KG1 (cell line): ENCODE data around the gene RHCG.

Source experiments
- DNase-seq: peaks from one replicate; lab custom pipeline; 2025; lab: John Stamatoyannopoulos, UW

RHCG gene

GRCh38 chr15:89496155-89497098, at the start of gene RHCG:
RHCG (minus strand) TSS chr15:89496583; CDS start chr15:89496544, 39 bp downstream.
- no peak for DNase-seq

- DNase-seq, result no peak
These were observed 47.0 kb upstream of the RHCG start for GRCh38 chr15:89543389-89543788.

- DNase-seq, result no peak
These were observed 46.0 kb upstream of the RHCG start for GRCh38 chr15:89542369-89542768.

- DNase-seq, result no peak
These were observed 42.6 kb upstream of the RHCG start for GRCh38 chr15:89539027-89539426.

GRCh38 chr15:89533861-89534544, 37.6 kb upstream of the RHCG start:
- DNase-seq, result no peak

- DNase-seq, result no peak
These were observed 35.6 kb upstream of the RHCG start for GRCh38 chr15:89531796-89532537.

GRCh38 chr15:89530976-89531375, 34.6 kb upstream of the RHCG start:
- no peak for DNase-seq

GRCh38 chr15:89528757-89529352, 32.5 kb upstream of the RHCG start:
- no peak for DNase-seq

GRCh38 chr15:89526601-89527441, 30.4 kb upstream of the RHCG start:
- DNase-seq, result no peak

- no peak for DNase-seq
These were observed 29.8 kb upstream of the RHCG start for GRCh38 chr15:89526181-89526580.

- DNase-seq, result no peak
These were observed 27.8 kb upstream of the RHCG start for GRCh38 chr15:89524184-89524583.

- DNase-seq, result no peak
These were observed 26.7 kb upstream of the RHCG start for GRCh38 chr15:89523101-89523500.

GRCh38 chr15:89521605-89522004, 25.2 kb upstream of the RHCG start:
- DNase-seq, result no peak

- DNase-seq, result no peak
These were observed 19.1 kb upstream of the RHCG start for GRCh38 chr15:89515477-89515876.

- DNase-seq, result no peak
These were observed 18.4 kb upstream of the RHCG start for GRCh38 chr15:89514596-89515406.

GRCh38 chr15:89514186-89514585, 17.8 kb upstream of the RHCG start:
- DNase-seq, result no peak

GRCh38 chr15:89513284-89513683, 16.9 kb upstream of the RHCG start:
- no peak for DNase-seq

- no peak for DNase-seq
These were observed 16.2 kb upstream of the RHCG start for GRCh38 chr15:89512631-89513030.

- DNase-seq, result no peak
These were observed 9.8 kb upstream of the RHCG start for GRCh38 chr15:89506026-89506686.

- DNase-seq, result no peak
These were observed 7.8 kb upstream of the RHCG start for GRCh38 chr15:89504166-89504565.
